Subcutaneous abdominal adipose tissue (tissue), 5 donors: ENCODE measurements around the gene SIMC1.
"Not testable (repeated sequence)": the region's sequence is repeated elsewhere in the genome, so short reads cannot be mapped to it uniquely, and the experiment has no call there.

Experiments used
- H3K27ac ChIP-seq: one replicate; pipeline ENCODE4 v1.7.0; 2013; ENCODE audit warnings: low read depth, mild to moderate bottlenecking, inconsistent platforms, low read length, moderate library complexity
- H3K27me3 ChIP-seq, 5 donors: one replicate each; pipeline ENCODE4 v1.7.0; 2013; ENCODE audit warnings: low read length in 5 of 5, inconsistent platforms in 1 of 5; ENCODE audit not compliant: control insufficient read depth in 5 of 5, insufficient read depth in 4 of 5
- H3K36me3 ChIP-seq, 5 donors: one replicate each; pipeline ENCODE4 v1.7.0; 2013; ENCODE audit warnings: low read length in 5 of 5; ENCODE audit not compliant: control insufficient read depth in 5 of 5, insufficient read depth in 5 of 5
- H3K4me1 ChIP-seq, 5 donors: one replicate each; pipeline ENCODE4 v1.7.0; 2013; ENCODE audit warnings: low read length in 5 of 5, mild to moderate bottlenecking in 3 of 5, moderate library complexity in 1 of 5; ENCODE audit not compliant: control insufficient read depth in 5 of 5, insufficient read depth in 5 of 5
- H3K4me3 ChIP-seq, 5 donors: one replicate each; pipeline ENCODE4 v1.7.0; 2013; ENCODE audit warnings: low read length in 5 of 5, low read depth in 1 of 5
- H3K9ac ChIP-seq, 5 donors: one replicate each; pipeline ENCODE4 v1.7.0; 2013; ENCODE audit warnings: low read length in 5 of 5, mild to moderate bottlenecking in 4 of 5, moderate library complexity in 3 of 5
- H3K9me3 ChIP-seq, 5 donors: one replicate each; pipeline ENCODE4 v1.7.0; 2013; ENCODE audit warnings: low read length in 5 of 5; ENCODE audit not compliant: control insufficient read depth in 5 of 5
- donor health status: healthy.
- donor health status: healthy.
- donor health status: healthy.
- donor health status: healthy.
- donor health status: healthy.

The SIMC1 gene

GRCh38 chr5:176245489-176245888 is 7.3 kb downstream of the SIMC1 start:
- H3K36me3 ChIP-seq, H3K9me3 ChIP-seq, H3K9ac ChIP-seq, H3K4me1 ChIP-seq, H3K27ac ChIP-seq, H3K27me3 ChIP-seq, H3K4me3 ChIP-seq: not testable (repeated sequence)

DNA sequence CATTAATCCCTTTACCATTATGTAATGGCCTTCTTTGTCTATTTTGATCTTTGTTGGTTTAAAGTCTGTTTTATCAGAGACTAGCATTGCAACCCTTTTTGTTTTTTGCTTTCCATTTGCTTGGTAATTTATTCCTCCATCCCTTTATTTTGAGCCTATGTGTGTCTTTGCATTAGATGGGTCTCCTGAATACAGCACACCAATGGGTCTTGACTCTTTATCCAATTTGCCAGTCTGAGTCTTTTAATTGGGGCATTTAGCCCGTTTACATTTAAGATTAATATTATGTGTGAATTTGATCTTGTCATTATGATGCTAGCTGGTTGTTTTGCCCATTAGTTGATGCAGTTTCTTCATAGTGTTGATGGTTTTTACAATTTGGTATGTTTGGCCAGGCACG is 12.5 kb downstream of the SIMC1 start:
- H3K27me3 ChIP-seq, H3K36me3 ChIP-seq, H3K9ac ChIP-seq, H3K4me3 ChIP-seq, H3K9me3 ChIP-seq, H3K27ac ChIP-seq, H3K4me1 ChIP-seq: not testable (repeated sequence)

- H3K27me3 ChIP-seq, H3K36me3 ChIP-seq, H3K9ac ChIP-seq, H3K27ac ChIP-seq, H3K9me3 ChIP-seq, H3K4me1 ChIP-seq, H3K4me3 ChIP-seq: not testable (repeated sequence)
Observed at GRCh38 chr5:176252171-176252570, 13.9 kb downstream of the SIMC1 start.

DNA sequence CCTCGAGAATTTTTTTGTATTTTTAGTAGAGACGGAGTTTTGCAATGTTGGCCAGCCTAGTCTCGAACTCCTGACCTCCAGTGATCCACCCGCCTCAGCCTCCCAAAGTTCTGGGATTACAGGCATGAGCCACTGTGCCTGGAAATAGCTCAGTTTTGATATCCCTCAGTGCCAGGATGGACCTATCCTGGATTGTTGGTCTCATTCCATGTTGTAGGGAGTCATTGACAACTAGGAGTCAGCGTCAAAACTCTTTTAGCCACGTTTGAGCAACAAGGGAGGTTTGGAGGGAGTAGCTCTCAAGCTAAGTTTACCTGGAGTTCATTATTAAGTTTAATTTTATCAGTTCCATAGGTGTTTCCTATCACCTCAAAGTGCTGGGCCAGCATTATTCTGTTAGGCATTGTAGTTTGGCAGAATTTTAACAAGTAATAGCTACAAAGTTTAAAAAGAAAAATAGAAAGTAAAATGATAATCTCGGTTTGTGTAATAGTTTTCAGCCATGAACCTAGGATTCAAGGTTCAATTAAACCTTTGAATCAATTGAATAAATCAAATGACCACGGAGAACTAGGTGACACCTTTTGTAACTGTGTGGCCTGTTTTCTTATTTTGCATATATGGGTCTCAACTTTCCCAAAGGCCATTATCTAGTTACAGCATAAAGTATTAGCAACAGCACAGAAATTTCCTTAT is 15.3 kb downstream of the SIMC1 start:
- H3K9me3 ChIP-seq, H3K4me3 ChIP-seq, H3K9ac ChIP-seq, H3K27me3 ChIP-seq, H3K4me1 ChIP-seq, H3K36me3 ChIP-seq, H3K27ac ChIP-seq: not testable (repeated sequence)

DNA sequence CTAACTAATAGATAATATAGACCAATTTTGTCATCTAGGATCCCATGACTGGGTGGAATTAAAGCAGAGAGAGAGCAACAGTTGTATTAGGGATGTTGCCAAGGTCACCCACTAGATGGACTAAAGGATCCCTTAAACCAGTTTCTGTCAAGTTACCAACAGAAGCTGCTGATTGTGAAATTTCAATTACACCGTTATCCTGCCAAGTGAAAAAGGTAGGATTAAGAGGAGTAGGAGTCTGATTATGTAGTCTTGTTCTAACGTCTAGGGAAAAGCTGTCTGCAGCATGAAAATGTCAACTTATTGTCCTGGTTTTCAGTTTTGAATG is 15.8 kb downstream of the SIMC1 start:
- H3K9me3 ChIP-seq, H3K9ac ChIP-seq, H3K36me3 ChIP-seq, H3K4me1 ChIP-seq, H3K27me3 ChIP-seq, H3K27ac ChIP-seq, H3K4me3 ChIP-seq: not testable (repeated sequence)

DNA sequence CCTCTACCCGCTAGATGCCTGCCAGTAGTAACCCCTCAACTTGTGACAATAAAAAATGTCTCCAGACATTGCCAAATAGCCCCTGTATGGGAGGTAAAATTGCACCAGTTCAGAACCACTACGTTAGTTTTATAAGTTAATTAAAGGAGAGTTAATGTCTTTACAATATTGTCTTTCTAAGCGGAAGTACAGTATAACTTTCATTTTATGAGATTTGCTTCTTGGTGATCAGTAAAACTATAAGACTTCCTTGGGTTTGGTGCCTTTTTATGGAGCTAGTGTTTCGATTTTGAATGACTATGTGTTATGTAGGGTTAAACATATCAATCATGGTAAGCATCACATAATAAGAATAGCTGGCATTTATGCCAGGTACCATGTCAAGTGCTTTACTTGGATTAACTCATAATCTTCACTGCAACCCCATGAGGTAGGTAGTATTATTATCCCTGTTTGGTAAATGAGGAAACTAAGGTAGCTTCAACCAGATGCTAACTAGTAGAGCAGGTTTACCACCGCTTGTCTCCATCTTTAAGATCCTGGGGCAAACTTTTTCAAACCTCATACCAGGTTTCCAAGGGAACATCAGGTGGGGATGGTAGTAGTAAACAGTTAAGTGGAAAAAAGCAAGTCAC is 19.8 kb downstream of the SIMC1 start:
- not testable (repeated sequence) for H3K4me1 ChIP-seq, H3K27ac ChIP-seq, H3K9ac ChIP-seq, H3K4me3 ChIP-seq, H3K36me3 ChIP-seq, H3K27me3 ChIP-seq, H3K9me3 ChIP-seq

GRCh38 chr5:176260682-176261081 is 22.5 kb downstream of the SIMC1 start:
- H3K4me3 ChIP-seq, H3K27me3 ChIP-seq, H3K9me3 ChIP-seq, H3K27ac ChIP-seq, H3K9ac ChIP-seq, H3K4me1 ChIP-seq, H3K36me3 ChIP-seq: not testable (repeated sequence)

DNA sequence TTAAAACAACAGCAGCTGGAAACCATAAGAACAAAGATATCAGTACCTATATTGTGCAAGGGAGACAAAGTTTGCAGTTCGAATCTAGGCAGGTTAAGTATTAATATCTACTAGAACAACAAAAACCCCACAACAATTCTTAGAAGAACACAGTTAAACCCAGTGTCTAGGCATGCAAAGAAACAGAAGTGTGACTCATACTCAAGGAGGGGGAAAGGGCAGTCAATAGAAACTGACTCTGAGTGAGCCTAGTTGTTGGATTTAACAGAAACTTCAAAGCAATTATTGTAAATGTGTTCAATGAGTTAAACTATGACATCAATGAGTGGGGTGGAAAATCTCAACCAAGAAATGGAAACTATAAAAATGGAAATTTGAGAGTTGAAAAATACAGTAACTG is 28.2 kb downstream of the SIMC1 start:
- not testable (repeated sequence) for H3K9me3 ChIP-seq

GRCh38 chr5:176289018-176289417 is 50.8 kb downstream of the SIMC1 start:
- H3K27ac ChIP-seq, H3K36me3 ChIP-seq, H3K4me3 ChIP-seq, H3K4me1 ChIP-seq, H3K9me3 ChIP-seq, H3K9ac ChIP-seq, H3K27me3 ChIP-seq: not testable (repeated sequence)

More for the DNA sequence above, 28.2 kb downstream of the SIMC1 start:
- not testable (repeated sequence) for H3K27ac ChIP-seq, H3K4me3 ChIP-seq, H3K9ac ChIP-seq, H3K4me1 ChIP-seq, H3K27me3 ChIP-seq, H3K36me3 ChIP-seq

- H3K27me3 ChIP-seq, H3K9me3 ChIP-seq, H3K4me3 ChIP-seq, H3K27ac ChIP-seq, H3K4me1 ChIP-seq, H3K9ac ChIP-seq, H3K36me3 ChIP-seq: not testable (repeated sequence)
Observed at GRCh38 chr5:176290057-176290840, 52.0 kb downstream of the SIMC1 start.
